HAP-1 (cell line): ENCODE data around the gene ANKRD22.
A peak's percentile ranks its signal among the peaks of the same experiment; 100 is the strongest.

Experiments
- DNase-seq, 2 experiments: peaks; one replicate each; pipeline ENCODE4 v3.0.0-alpha.2; 2016 to 2020; ENCODE audit warnings: low spot score in 2 of 2
- H3K27me3 ChIP-seq: fragments of 250-450 bp; sonication (Bioruptor Pico); 2 replicates; pipeline ENCODE4 v1.5.1; 2020; ENCODE audit warnings: low read depth, mild to moderate bottlenecking, moderate library complexity
- H3K36me3 ChIP-seq: fragments of 250-450 bp; sonication (Bioruptor Pico); replicated peaks from 2 replicates; pipeline ENCODE4 v1.5.1; 2020; ENCODE audit warnings: mild to moderate bottlenecking
- H3K4me1 ChIP-seq: fragments of 250-450 bp; sonication (Bioruptor Pico); 2 replicates; pipeline ENCODE4 v1.5.1; 2020; ENCODE audit warnings: mild to moderate bottlenecking
- H3K4me3 ChIP-seq: fragments of 250-450 bp; sonication (Bioruptor Pico); 2 replicates; pipeline ENCODE4 v1.5.1; 2020; ENCODE audit warnings: mild to moderate bottlenecking, moderate library complexity
- H3K9me3 ChIP-seq: fragments of 250-450 bp; sonication (Bioruptor Pico); 2 replicates; pipeline ENCODE4 v1.5.1; 2020; ENCODE audit warnings: mild to moderate bottlenecking, moderate library complexity
- in situ Hi-C: fragments of 300-500 bp; cut with MboI; formaldehyde crosslinking; loops from 3 replicates; pipeline ENCODE4 v1.14.3; 2020; ENCODE audit warnings: low sequenced_read_pairs, inconsistent platforms, mixed read lengths

The ANKRD22 gene

DNA sequence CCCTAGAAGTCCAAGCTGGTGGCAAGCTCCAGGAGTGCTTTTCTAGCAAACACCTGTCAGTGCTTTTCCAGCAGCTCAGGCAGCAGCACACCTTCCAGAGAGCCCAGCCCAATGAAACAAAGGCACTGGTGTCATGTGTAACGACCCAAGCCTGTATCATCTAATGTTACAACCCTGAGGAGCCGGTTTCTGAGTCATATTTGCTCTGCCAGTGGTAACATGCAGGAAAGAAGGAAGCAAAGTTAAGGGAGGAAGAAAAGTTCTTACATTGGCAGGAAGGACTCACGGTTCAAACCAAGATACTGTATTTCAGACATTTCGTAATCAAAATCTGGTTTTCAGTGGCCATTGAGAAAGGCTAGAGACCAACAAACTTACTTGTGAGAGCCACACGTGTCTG is at the start of gene ANKRD22:
Gene ANKRD22, minus strand, starts transcription at position 139 of the 400 bp plus-strand sequence. CDS start 237 bp downstream, outside the sequence.
- H3K36me3 ChIP-seq = no peaks in the 10 kb centered on the region
- H3K9me3 ChIP-seq = no peaks in the 10 kb centered on the region
- in situ Hi-C loops = no loop called here
- H3K4me1 ChIP-seq = no peaks in the 10 kb centered on the region
- no peaks in the 10 kb centered on the region for H3K27me3 ChIP-seq
- DNase-seq = no peak
- no peak within 1 kb of the TSS for H3K4me3 ChIP-seq

DNA sequence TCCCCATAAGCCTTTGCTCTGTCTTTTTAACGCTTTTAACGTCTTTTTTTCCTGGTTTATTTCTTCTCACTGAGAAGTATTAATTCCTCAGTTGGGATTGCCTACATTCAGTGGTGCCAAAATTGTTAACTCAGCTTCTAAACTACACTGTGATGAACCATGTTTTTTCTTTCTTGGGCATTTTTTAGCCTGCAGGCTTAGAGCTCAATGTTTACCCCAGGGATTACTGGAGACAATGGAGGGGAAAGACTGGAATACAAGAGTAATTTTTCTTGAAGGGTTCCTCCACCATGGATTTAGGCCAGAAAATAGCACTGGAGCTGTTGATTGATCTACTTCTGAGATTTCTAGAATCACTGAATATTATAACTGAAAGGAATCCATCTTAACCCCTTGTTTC is 48.2 kb upstream of the ANKRD22 start:
- H3K9me3 ChIP-seq = no peaks in the 10 kb centered on the region
- DNase-seq = peak; percentile 68 to 94
- H3K27me3 ChIP-seq = no peaks in the 10 kb centered on the region
- in situ Hi-C loops = no loop called here
- peaks cover 37% of the 10 kb centered on the region for H3K4me1 ChIP-seq
- no peak overlapping the region for H3K4me3 ChIP-seq
- H3K36me3 ChIP-seq = no peaks in the 10 kb centered on the region

DNA sequence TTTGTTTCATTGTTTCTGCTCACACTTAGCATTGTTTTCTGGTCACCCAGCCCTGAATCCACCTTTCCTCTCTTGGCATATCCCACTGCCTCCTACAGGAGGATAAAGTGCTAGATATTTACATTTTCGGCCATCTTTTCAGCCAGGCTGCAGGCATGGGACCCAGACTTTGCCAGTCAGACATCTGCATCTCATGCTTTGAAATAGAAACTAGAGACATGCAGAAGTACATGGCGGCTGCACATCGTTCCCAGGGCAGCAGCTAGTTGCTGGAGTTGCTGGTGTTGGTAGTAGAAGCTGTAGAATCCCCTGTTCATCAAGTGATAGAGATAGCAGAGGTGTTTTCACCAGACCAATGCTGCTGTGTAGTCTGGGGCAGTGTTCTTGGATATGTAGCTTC is 47.1 kb upstream of the ANKRD22 start:
- in situ Hi-C loops = no loop called here

DNA sequence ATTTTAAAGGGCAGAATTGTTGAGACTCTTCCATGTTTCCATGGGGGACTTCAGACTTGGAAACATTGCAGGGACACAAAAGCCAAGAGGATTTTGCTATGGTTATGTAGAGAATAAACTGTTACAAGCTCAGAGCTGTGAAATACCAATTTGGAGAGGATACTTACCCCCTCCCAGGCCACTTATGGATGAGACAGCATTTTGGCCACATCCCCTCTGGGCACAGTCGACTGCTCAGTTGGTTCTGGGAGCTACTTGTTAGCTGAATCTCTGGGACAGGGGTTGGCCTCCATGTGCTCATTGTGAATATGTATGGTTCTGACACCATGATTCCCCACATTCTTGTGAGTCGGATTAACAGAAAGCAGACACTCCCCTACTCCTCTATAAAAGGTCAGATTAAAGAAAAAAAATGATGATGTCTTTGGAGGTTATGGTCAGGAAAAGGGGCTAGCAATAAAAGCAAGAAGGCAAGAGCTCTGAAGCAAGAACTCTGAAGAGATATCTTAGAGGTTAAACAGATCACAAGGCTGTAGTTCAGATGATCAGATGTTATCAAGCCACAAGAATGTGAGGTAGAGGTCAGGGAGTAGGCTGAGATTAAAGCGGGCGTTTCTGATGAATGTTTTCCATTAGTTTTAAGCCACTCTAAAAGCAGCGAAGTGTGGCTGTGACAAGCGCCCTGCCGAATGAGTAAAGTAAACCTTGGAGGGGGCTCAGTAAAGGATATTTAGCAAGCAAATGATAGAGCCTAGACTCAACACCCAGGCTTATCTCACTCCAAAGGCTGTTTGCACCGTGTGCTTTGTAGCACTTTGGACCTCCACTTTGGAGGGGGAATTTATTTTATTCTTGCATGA is 45.6 kb upstream of the ANKRD22 start:
- in situ Hi-C loops = no loop called here
- no peaks in the 10 kb centered on the region for H3K9me3 ChIP-seq
- peaks cover 37% of the 10 kb centered on the region for H3K4me1 ChIP-seq
- no peaks in the 10 kb centered on the region for H3K27me3 ChIP-seq
- H3K4me3 ChIP-seq = no peak overlapping the region
- peak; percentile 53 to 56 for DNase-seq
- no peaks in the 10 kb centered on the region for H3K36me3 ChIP-seq

More for the DNA sequence above, 47.1 kb upstream of the ANKRD22 start:
- DNase-seq = no peak
- no peaks in the 10 kb centered on the region for H3K36me3 ChIP-seq
- no peak overlapping the region for H3K4me3 ChIP-seq
- H3K4me1 ChIP-seq = peaks cover 37% of the 10 kb centered on the region
- no peaks in the 10 kb centered on the region for H3K9me3 ChIP-seq
- H3K27me3 ChIP-seq = no peaks in the 10 kb centered on the region

DNA sequence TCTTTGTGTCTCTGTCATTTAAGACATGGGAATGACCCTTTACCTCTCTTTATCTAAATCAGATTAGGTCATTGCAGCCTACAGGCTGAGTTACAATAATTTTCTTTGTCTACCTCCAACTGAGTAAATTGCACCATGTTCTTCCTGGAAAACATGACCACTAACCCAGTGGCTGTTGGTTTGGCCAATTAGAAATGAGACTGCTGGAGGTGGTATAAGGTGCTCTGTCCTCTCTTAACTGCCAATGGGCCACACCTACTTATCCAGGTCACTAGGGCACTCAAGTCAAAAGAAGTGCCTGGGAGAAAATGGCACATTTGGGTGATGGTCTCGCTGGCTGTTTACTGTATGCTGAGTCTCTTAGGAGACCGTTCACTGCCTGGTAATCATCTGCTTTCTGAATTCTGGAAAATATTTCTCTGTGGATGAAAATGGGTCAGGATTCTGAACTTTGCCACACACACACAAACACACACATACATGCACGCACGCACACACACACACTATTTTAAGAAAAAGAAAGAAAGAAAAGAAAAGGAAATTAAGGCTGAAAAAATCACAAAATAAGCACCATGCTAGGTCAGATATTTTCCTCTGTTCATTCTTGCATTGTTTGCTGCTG is 44.8 kb upstream of the ANKRD22 start:
- Histone ChIP-seq H3K27me3 (no peaks in the 10 kb centered on the region), H3K9me3 (no peaks in the 10 kb centered on the region), H3K4me1 (peaks cover 37% of the 10 kb centered on the region), H3K36me3 (no peaks in the 10 kb centered on the region), H3K4me3 (no peak overlapping the region)
- in situ Hi-C loops = no loop called here
- no peak for DNase-seq

DNA sequence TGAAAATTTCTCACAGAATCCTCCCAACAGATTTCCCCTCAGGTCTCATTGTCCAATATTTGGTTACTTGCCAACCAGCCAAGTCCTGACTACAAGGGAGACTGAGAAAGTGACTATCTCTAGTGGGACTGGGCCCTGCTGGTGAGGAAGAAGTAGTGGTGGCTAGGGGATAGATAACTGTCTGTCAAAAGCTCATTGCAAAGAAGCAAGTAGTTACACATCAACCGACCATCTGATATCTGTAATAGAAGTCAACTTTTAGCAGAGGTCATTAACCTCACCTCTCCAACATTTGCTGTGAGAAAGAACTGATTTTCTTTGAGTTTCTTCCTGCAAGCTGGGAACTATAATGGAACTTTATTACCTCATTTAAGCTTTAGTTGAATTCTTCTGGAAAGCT is 43.6 kb upstream of the ANKRD22 start:
- Histone ChIP-seq H3K36me3 (no peaks in the 10 kb centered on the region), H3K9me3 (no peaks in the 10 kb centered on the region), H3K4me3 (no peak overlapping the region), H3K4me1 (peaks cover 36% of the 10 kb centered on the region), H3K27me3 (no peaks in the 10 kb centered on the region)
- in situ Hi-C loops = no loop called here
- no peak for DNase-seq

DNA sequence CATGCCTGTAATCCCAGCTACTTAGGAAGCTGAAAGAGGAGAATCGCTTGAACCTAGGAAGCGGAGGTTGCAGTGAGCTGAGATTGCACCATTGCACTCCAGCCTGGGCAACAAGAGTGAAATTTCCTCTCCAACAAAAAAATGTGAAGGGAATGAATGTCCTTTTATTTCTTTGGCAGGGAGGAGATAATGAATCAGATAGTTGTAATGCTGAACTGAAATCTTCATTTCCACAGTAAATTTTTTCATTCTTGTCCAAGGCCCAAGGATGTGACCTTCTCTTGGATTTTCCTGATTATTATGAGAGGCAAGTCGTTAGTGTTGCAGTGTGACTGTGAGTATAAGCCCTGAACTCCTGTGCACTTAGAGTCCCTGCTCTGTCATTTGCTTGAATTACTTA is 42.0 kb upstream of the ANKRD22 start:
- DNase-seq = no peak
- no peaks in the 10 kb centered on the region for H3K27me3 ChIP-seq
- H3K4me3 ChIP-seq = no peak overlapping the region
- H3K4me1 ChIP-seq = peaks cover 32% of the 10 kb centered on the region
- in situ Hi-C loops = no loop called here
- H3K9me3 ChIP-seq = no peaks in the 10 kb centered on the region
- H3K36me3 ChIP-seq = no peaks in the 10 kb centered on the region

DNA sequence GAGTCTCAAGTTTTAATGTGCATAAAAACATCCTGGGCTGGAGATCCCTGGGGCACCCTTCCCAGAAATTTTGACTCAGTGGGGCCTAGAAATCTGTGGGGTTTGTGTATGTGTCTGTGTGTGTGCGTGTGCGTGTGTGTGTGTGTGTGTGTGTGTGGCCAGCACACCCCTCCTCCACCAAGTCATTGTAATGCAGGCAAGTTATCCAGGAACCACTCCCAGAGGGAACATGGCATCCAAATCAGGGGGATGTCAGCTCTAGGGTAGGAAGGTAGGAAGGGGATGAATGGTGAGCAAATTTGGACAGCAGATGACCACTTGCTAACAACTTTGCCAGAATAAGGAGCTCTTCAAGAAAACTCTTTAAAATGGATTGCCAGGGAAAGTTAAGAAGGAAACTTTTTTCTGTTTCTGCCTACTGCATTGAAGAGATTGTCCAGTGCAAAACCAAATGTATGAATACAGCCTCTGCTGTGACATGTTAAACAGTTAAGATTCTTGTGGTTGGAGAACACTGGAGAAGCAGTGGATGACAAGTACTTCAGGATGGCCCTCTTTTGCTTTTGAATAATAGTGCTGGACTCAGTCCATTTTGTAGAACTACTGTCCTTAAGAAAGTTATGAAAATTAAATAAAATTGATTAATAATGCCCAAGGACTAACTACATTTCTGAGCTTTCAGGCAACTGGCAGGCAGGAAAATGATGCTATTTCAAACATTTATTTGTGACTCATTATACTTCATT is 40.8 kb upstream of the ANKRD22 start:
- Histone ChIP-seq H3K9me3 (no peaks in the 10 kb centered on the region), H3K4me1 (peaks cover 26% of the 10 kb centered on the region), H3K27me3 (no peaks in the 10 kb centered on the region), H3K36me3 (no peaks in the 10 kb centered on the region), H3K4me3 (no peak overlapping the region)
- DNase-seq = peak in 1 of 2 experiments; percentile 13
- in situ Hi-C loops = no loop called here

DNA sequence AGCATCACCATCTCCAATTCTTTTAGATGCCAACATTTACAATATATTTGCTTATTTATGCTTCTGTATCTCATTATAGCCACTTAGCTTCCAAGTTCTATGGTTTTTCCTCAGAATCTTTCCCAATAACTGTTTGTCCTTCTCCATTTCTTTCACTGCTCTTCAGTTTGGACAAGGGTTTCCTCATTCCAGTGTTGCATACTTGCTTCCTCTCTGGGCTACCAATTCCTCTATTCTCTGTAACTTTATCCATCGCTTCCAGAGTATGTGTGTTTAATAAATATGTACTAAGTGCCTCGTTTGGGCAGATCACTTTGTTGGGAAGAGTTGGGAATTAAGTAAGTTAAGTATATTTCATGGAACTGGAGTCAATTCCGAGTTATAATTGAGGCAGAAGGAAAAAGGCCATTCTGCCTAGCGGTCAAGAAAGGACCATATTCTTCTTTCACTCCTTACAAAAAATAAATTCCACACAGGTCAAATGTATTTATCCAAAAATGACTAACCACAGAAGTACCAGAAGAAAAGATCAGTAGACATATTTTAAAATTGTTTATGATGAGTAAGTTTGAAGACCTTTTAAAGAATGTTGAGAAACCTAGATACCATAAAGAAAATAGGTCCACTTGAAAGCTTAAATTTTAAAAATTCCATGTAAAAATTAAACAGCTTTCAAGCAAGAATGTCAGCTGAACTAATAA is 39.2 kb upstream of the ANKRD22 start:
- in situ Hi-C loops = no loop called here
- H3K27me3 ChIP-seq = no peaks in the 10 kb centered on the region

DNA sequence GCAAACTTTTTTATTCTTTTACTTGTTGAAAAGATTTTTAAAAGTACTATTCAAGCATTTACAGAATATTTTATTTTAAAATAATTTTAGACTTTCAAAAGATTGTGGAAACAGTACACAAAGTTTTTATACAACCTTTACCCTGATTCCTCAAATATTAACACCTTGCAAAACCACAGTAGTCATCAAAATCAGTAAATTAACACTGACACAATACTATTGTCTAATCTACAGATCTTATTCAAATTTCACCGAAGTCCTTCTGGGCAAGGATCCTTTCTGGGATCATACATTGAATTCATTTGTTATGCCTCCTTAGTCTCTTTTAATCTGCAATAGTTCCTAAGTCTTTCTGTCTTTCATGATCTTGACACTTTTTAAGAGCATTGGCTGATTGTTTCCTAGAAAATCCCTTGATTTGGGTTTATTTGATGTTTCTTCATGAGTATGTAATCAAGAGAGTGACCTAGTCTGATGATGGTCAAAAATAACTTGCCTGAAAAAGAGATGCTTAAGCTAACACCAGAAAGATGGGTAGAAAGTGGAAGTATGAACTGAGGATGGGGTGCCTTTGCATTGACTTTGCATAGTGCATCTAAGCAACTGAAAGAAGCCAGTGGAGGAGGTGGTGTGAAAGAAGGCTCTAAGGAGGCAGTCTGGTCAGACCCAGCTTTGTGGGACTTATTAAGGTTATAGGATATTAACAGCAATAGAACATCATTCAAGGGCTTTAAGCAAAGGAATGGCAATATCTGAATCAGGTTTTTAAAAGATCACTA is 38.1 kb upstream of the ANKRD22 start:
- no peak for DNase-seq
- H3K9me3 ChIP-seq = no peaks in the 10 kb centered on the region
- no peaks in the 10 kb centered on the region for H3K36me3 ChIP-seq
- H3K4me1 ChIP-seq = peaks cover 7% of the 10 kb centered on the region; the same call in 1 of the 2 replicates
- H3K4me3 ChIP-seq = no peak overlapping the region
- no peaks in the 10 kb centered on the region for H3K27me3 ChIP-seq
- in situ Hi-C loops = no loop called here

More for the DNA sequence above, 39.2 kb upstream of the ANKRD22 start:
- H3K36me3 ChIP-seq = no peaks in the 10 kb centered on the region
- DNase-seq = no peak
- peaks cover 12% of the 10 kb centered on the region; the same call in 1 of the 2 replicates for H3K4me1 ChIP-seq
- H3K9me3 ChIP-seq = no peaks in the 10 kb centered on the region
- H3K4me3 ChIP-seq = no peak overlapping the region

DNA sequence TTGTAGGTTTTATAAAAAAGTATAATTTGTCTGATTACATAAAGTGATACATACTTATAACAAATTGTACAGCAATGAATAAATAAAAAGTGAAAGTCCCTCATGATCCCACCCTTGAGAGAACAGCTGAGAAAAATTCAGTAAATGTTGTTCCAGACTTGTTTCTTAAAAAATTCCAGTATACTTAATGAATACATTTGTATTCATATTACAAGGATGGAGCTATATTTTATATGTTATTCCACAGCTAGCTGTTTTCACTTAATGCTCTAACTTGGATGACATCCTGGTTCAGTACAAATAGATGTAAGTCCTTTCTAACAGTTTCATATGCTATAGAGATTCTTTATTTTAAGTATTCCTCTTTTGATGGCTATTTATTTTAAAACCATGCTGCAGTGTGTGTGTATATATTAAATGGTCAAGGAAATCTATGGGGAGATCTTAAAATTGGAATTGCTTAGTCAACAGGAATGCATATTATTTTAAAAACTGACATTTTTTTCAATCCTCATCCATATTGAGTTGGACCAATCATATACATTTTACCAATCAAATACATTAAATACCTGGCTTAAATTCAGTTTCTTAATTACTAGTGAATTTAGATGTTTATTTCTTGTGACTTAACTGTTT is 37.3 kb upstream of the ANKRD22 start:
- no peaks in the 10 kb centered on the region for H3K36me3 ChIP-seq
- H3K4me1 ChIP-seq = peaks cover 12% of the 10 kb centered on the region
- H3K4me3 ChIP-seq = no peak overlapping the region
- H3K27me3 ChIP-seq = no peaks in the 10 kb centered on the region
- DNase-seq = no peak
- in situ Hi-C loops = no loop called here
- no peaks in the 10 kb centered on the region for H3K9me3 ChIP-seq

DNA sequence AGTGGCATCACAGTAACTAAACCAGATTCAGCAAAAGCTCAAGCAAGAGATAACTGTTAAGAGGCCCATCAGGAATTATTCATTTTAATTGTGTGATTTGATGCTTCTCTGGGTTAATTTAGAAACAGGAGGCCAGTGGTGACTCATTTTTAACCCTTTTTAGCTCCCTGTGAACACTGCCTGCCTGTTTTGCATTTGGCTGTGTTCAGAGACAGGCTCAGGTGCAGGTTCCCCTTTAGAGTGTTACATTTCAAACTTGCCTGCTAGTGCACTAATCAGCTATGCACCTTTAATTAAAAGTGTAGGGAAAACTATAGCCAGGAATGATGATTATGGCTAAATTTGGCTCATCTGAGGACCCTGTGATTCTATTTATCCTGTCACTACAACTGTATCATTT is 34.9 kb upstream of the ANKRD22 start:
- H3K4me3 ChIP-seq = no peak overlapping the region
- in situ Hi-C loops = no loop called here
- H3K36me3 ChIP-seq = no peaks in the 10 kb centered on the region
- peaks cover 31% of the 10 kb centered on the region for H3K4me1 ChIP-seq
- no peak for DNase-seq
- no peaks in the 10 kb centered on the region for H3K9me3 ChIP-seq
- no peaks in the 10 kb centered on the region for H3K27me3 ChIP-seq
